HepG2 (cell line): ENCODE measurements around the gene CXCR5. TPM values are rescaled to one million over a fixed set of nuclear protein-coding genes. Genes with fewer than 3 reads are reported as not detected.

Experiments
- ATAC-seq: fragments of 200-7000 bp; cut with Tn5 transposase; 3 replicates; pipeline ENCODE4 v1.9.1; 2020; ENCODE audit warnings: mild to moderate bottlenecking, moderate library complexity
- BruUV-seq: library from RNA; stranded (reverse); fragments of 400-500 nt; replicated peaks from 2 replicates; lab custom pipeline; 2021; lab: Mats Ljungman, UMichigan
- CTCF ChIA-PET: fragments of 300-600 bp; formaldehyde crosslinking; extraction: SDS; loops from one replicate; lab custom pipeline; 2021; ENCODE audit warnings: low total read pairs, inconsistent platforms, low intra/inter-chr PET ratio; lab: Yijun Ruan, JAX
- POLR2A ChIA-PET: fragments of 350-600 bp; sonication (Branson Sonifier 250); formaldehyde crosslinking; loops from one replicate; lab custom pipeline; 2020; ENCODE audit warnings: antibody characterized with exemption, inconsistent platforms; lab: Yijun Ruan, JAX
- DNase-seq: peaks from one replicate; pipeline ENCODE4 v3.0.0-alpha.2; 2015; ENCODE audit warnings: low spot score
- FAIRE-seq: peaks from 3 replicates; lab custom pipeline; 2011; peaks lifted over from hg19 to GRCh38; lab: Jason Lieb, UNC
- H2AFZ ChIP-seq: one replicate; pipeline ENCODE4 v1.6.1; 2011; ENCODE audit warnings: low read length, inconsistent platforms
- H3K27ac ChIP-seq: fragments of 300-600 bp; 3 replicates; pipeline ENCODE4 v1.8.0; 2011; ENCODE audit warnings: mixed run types, mild to moderate bottlenecking, mixed read lengths, low read length, inconsistent platforms; ENCODE audit not compliant: insufficient read depth; ENCODE audit errors: extremely low read length
- H3K27me3 ChIP-seq, 2 experiments: fragments of 200-600 bp in 1 of 2; 2 replicates in 1 of 2; 3 replicates in 1 of 2; pipeline versions ENCODE4 v1.6.0 to v1.8.0; 2011; ENCODE audit warnings: low read length in 2 of 2, mild to moderate bottlenecking in 2 of 2, moderate library complexity in 2 of 2, inconsistent platforms in 1 of 2; ENCODE audit not compliant: insufficient read depth in 2 of 2, control insufficient read depth in 1 of 2
- H3K36me3 ChIP-seq, 2 experiments: fragments of 200-600 bp in 1 of 2; replicated peaks in 1 of 2; 2 replicates in 1 of 2; 3 replicates in 1 of 2; pipeline versions ENCODE4 v1.5.1 to v1.8.0; 2011; ENCODE audit warnings: low read length in 2 of 2, inconsistent platforms in 1 of 2; ENCODE audit not compliant: insufficient read depth in 2 of 2, control insufficient read depth in 1 of 2
- H3K4me1 ChIP-seq: 2 replicates; pipeline ENCODE4 v1.5.1; 2012; ENCODE audit warnings: low read length, inconsistent platforms; ENCODE audit not compliant: insufficient read depth
- H3K4me2 ChIP-seq: 2 replicates; pipeline ENCODE4 v1.6.0; 2011; ENCODE audit warnings: low read depth, low read length, inconsistent platforms
- H3K4me3 ChIP-seq, 3 experiments: fragments of 200-600 bp in 1 of 3; sonication (generic), shearing (Covaris generic) in 1 of 3; replicated peaks in 1 of 3; 2 replicates each; pipeline ENCODE4 v1.5.1; 2011 to 2016; ENCODE audit warnings: low read length in 3 of 3, inconsistent platforms in 2 of 3, low read depth in 2 of 3, mild to moderate bottlenecking in 2 of 3, control low read depth in 1 of 3, mixed read lengths in 1 of 3; ENCODE audit not compliant: insufficient read depth in 1 of 3
- H3K79me2 ChIP-seq: one replicate; pipeline ENCODE4 v1.6.1; 2011; ENCODE audit warnings: low read length, inconsistent platforms; ENCODE audit not compliant: insufficient read depth
- H3K9ac ChIP-seq: 2 replicates; pipeline ENCODE4 v1.6.0; 2011; ENCODE audit warnings: mild to moderate bottlenecking, low read depth, low read length, inconsistent platforms; ENCODE audit not compliant: insufficient read depth
- H3K9me3 ChIP-seq: 2 replicates; pipeline ENCODE4 v1.5.1; 2012; ENCODE audit warnings: mild to moderate bottlenecking, low read length
- H4K20me1 ChIP-seq: 2 replicates; pipeline ENCODE4 v1.6.0; 2011; ENCODE audit warnings: inconsistent platforms, mild to moderate bottlenecking, low read length, moderate library complexity; ENCODE audit not compliant: insufficient read depth
- BRCA1 ChIP-seq: sonication (generic); formaldehyde crosslinking; IDR thresholded peaks from 2 replicates; pipeline ENCODE4 v1.4.0; 2020; ENCODE audit warnings: missing genetic modification reagents
- ETV5 ChIP-seq: IDR thresholded peaks from 2 replicates; pipeline ENCODE4 v1.6.1; 2018; ENCODE audit warnings: missing biosample characterization, missing genetic modification reagents, inconsistent platforms, borderline replicate concordance
- FOSL2 ChIP-seq: sonication (generic); formaldehyde crosslinking; IDR thresholded peaks from 2 replicates; pipeline ENCODE4 v1.4.0; 2020; ENCODE audit warnings: missing genetic modification reagents
- FOXK1 ChIP-seq: sonication (generic); formaldehyde crosslinking; IDR thresholded peaks from 2 replicates; pipeline ENCODE4 v1.4.0; 2020; ENCODE audit warnings: low read depth, missing genetic modification reagents, borderline replicate concordance
- HNF4A ChIP-seq: sonication (generic); formaldehyde crosslinking; IDR thresholded peaks from 2 replicates; pipeline ENCODE4 v1.4.0; 2020; ENCODE audit warnings: missing genetic modification reagents
- HNF4G ChIP-seq, 2 experiments: sonication (generic) in 1 of 2; formaldehyde crosslinking in 1 of 2; IDR thresholded peaks; 2 replicates each; pipeline versions ENCODE4 v1.4.0 to v1.6.1; 2011 to 2020; ENCODE audit warnings: borderline replicate concordance in 2 of 2, low read depth in 2 of 2, mild to moderate bottlenecking in 2 of 2, low read length in 1 of 2, missing genetic modification reagents in 1 of 2, moderate library complexity in 1 of 2
- IKZF4 ChIP-seq: sonication (generic); formaldehyde crosslinking; IDR thresholded peaks from 2 replicates; pipeline ENCODE4 v1.5.1; 2020; ENCODE audit warnings: borderline replicate concordance, mild to moderate bottlenecking, low read depth, missing genetic modification reagents; ENCODE audit errors: not compliant biosample characterization
- KLF12 ChIP-seq: sonication (generic); formaldehyde crosslinking; IDR thresholded peaks from 2 replicates; pipeline ENCODE4 v1.4.0; 2020; ENCODE audit warnings: missing genetic modification reagents, borderline replicate concordance
- KLF15 ChIP-seq: sonication (generic); formaldehyde crosslinking; IDR thresholded peaks from 2 replicates; pipeline ENCODE4 v1.8.1; 2023; ENCODE audit warnings: borderline replicate concordance, mild to moderate bottlenecking, inconsistent platforms, missing genetic modification reagents, mixed read lengths
- MAZ ChIP-seq, 2 experiments: sonication (generic) in 1 of 2; formaldehyde crosslinking in 1 of 2; IDR thresholded peaks; 2 replicates each; pipeline versions ENCODE4 v1.5.0 to v1.6.1; 2012 to 2020; ENCODE audit warnings: low read depth in 2 of 2, mild to moderate bottlenecking in 2 of 2, borderline replicate concordance in 1 of 2, improper control_type of control experiment in 1 of 2, low read length in 1 of 2, missing genetic modification reagents in 1 of 2, moderate library complexity in 1 of 2
- SALL2 ChIP-seq: sonication (generic); formaldehyde crosslinking; IDR thresholded peaks from 2 replicates; pipeline ENCODE4 v1.8.1; 2023; ENCODE audit warnings: mild to moderate bottlenecking, missing genetic modification reagents, inconsistent platforms
- SP1 ChIP-seq, 2 experiments: fragments of 450-650 bp in 1 of 2; sonication (generic) in 1 of 2; formaldehyde crosslinking in 1 of 2; IDR thresholded peaks; 2 replicates each; pipeline versions ENCODE4 v1.4.0 to v1.6.1; 2016 to 2020; ENCODE audit warnings: missing genetic modification reagents in 1 of 2
- THAP11 ChIP-seq: IDR thresholded peaks from 2 replicates; pipeline ENCODE4 v1.6.1; 2016; ENCODE audit warnings: missing biosample characterization, missing genetic modification reagents
- ZBTB1 ChIP-seq: sonication (generic); formaldehyde crosslinking; IDR thresholded peaks from 2 replicates; pipeline ENCODE4 v1.4.0; 2020; ENCODE audit warnings: missing genetic modification reagents, borderline replicate concordance
- ZNF143 ChIP-seq: sonication (generic); formaldehyde crosslinking; IDR thresholded peaks from 2 replicates; pipeline ENCODE4 v1.4.0; 2020; ENCODE audit warnings: missing genetic modification reagents
- ZNF343 ChIP-seq: sonication (generic); formaldehyde crosslinking; IDR thresholded peaks from 2 replicates; pipeline ENCODE4 v1.4.0; 2020; ENCODE audit warnings: mild to moderate bottlenecking, missing genetic modification reagents
- ZNF484 ChIP-seq: sonication (generic); formaldehyde crosslinking; IDR thresholded peaks from 2 replicates; pipeline ENCODE4 v1.5.1; 2020; ENCODE audit warnings: mild to moderate bottlenecking, low read depth, missing genetic modification reagents, borderline replicate concordance
- ZNF589 ChIP-seq: sonication (generic); formaldehyde crosslinking; conservative IDR thresholded peaks from 2 replicates; pipeline ENCODE4 v1.8.0; 2022; ENCODE audit warnings: mild to moderate bottlenecking, moderate library complexity, missing genetic modification reagents
- WGBS: methylation state at CpG from one replicate; pipeline ENCODE4 v1.1.6; 2017; ENCODE audit warnings: low lambda C conversion rate; 5-methylcytosine and 5-hydroxymethylcytosine counted together
- in situ Hi-C: cut with HindIII; loops from 2 replicates; pipeline ENCODE4 v1.10.0; 2017; ENCODE audit warnings: low pct_unique_long_range_greater_than_20kb; ENCODE audit not compliant: extremely low pct_ligation_motif_present
- intact Hi-C: fragments of 100-400 bp; cut with micrococcal nuclease; formaldehyde crosslinking; loops from one replicate; pipeline ENCODE4 v1.10.0; 2022; ENCODE audit not compliant: unreplicated experiment
- polyA plus RNA-seq, 8 experiments: library from polyadenylated mRNA; depleted of rRNA in 3 of 8; stranded (reverse) in 7 of 8; unstranded in 1 of 8; fragments of >200 nt; fragmentation: Illumina TruSeq in 4 of 8; extraction: Trizol in 4 of 8; gene quantifications; 2 replicates each; pipeline versions ENCODE4 v1.2.1 to v1.2.3, GENCODE V29; 2011 to 2016; ENCODE audit warnings: low read depth in 4 of 8, missing spikeins in 1 of 8, mixed read lengths in 1 of 8; ENCODE audit not compliant: insufficient read depth in 1 of 8
- total RNA-seq, 5 experiments: library from RNA; depleted of rRNA; stranded (reverse); fragments of >200 nt; fragmentation: Illumina TruSeq; extraction: Trizol; gene quantifications; 2 replicates each; pipeline ENCODE4 v1.2.3, GENCODE V29; 2016; ENCODE audit warnings: low read depth in 1 of 5
- TF ChIP-seq, protein P1 (sequence below): sonication (generic); formaldehyde crosslinking; IDR thresholded peaks from 2 replicates; pipeline ENCODE4 v1.5.0; 2020; ENCODE audit warnings: missing genetic modification reagents

CXCR5 gene
- total and polyA plus RNA-seq, 2 of the 13 experiments (the other 11 are each of a cell fraction or from before 2014, with no cell fraction given), result not detected

DNA sequence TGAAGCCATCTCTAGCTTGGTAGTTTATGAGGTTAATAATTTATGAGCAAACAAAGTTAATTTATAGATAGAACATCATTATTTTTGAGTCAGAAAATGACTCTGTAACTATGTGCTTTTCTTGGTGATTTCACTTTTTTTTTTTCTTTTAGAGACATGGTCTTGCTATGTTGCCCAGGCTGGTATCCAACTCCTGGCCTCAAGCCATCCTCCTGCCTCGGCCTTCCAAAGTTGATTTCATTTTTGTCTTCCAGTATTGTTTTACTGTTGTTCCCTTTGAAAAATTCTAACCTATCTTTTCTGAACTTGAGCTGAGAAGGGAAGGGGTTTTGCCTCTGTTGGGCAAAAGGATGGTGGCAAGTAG lies 706 bp upstream of the CXCR5 start:
- H3K27ac ChIP-seq, result no peak overlapping the region
- peaks cover 45% of the 10 kb centered on the region for H3K4me1 ChIP-seq
- ATAC-seq (no peak), FAIRE-seq (no peak), DNase-seq (no peak)
- H3K27me3 ChIP-seq, result peaks cover 3 to 39% of the 10 kb centered on the region in 2 experiments; a peak in 4 of 5 replicates
- 33% methylated on average over 1 of the region's 1 CpG for WGBS
- ChIA-PET CTCF (no interaction called here), POLR2A (no interaction called here)
- intact Hi-C loops (no loop called here), in situ Hi-C loops (no loop called here)
- H3K4me2 ChIP-seq, result no peak overlapping the region
- H3K79me2 ChIP-seq, result no peaks in the 10 kb centered on the region
- no peaks in the 10 kb centered on the region for H3K9me3 ChIP-seq
- H2AFZ ChIP-seq, result no peak overlapping the region
- H3K9ac ChIP-seq, result no peak overlapping the region
- H3K36me3 ChIP-seq, result no peaks in the 10 kb centered on the region
- no peaks in the 10 kb centered on the region for H4K20me1 ChIP-seq
- no peak for TF ChIP-seq MAZ (IDR thresholded peaks at IDR 0.05; ENCODE audit: borderline replicate concordance, low read depth, low read length)
- no peak for TF ChIP-seq MAZ (CRISPR knock-in tag; IDR thresholded peaks at IDR 0.05; ENCODE audit: low read depth)
- no peak for TF ChIP-seq ETV5 (CRISPR knock-in tag)
- TF ChIP-seq FOXK1 (CRISPR knock-in tag), result no peak
- no peak for TF ChIP-seq BRCA1 (CRISPR knock-in tag)
- TF ChIP-seq ZNF343 (CRISPR knock-in tag), result no peak
- TF ChIP-seq FOSL2, result no peak
- TF ChIP-seq SALL2 (CRISPR knock-in tag), result no peak
- no peak for TF ChIP-seq SP1 (IDR thresholded peaks at IDR 0.05)
- TF ChIP-seq SP1 (CRISPR knock-in tag; IDR thresholded peaks at IDR 0.05), result no peak
- TF ChIP-seq ZBTB1, result no peak
- H3K4me3 ChIP-seq, result no peak overlapping the region
- no TSS peak for BruUV-seq

DNA sequence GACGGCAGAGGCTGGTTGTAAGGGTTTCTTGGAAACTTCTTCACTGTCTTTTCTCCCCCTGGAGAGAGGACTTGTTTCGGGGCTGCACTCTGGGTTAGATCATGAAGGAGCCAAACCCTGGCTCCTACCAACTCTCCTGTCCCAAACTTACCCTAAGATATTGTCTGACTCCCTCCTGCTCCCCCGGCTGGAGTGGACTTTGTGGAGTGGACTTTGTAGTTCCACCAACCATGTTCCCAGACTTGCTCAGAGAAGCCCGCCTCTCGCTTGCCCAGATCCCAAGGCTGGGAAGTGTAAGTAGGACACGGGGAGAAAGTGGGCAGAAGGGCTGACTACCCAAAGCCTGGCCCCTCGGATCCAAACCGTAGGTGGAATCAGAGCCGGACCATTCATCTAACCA lies 1.2 kb downstream of the CXCR5 start:
- FAIRE-seq (no peak), DNase-seq (no peak), ATAC-seq (peak; percentile 48)
- CTCF ChIA-PET, result no interaction called here
- Histone ChIP-seq H3K79me2 (no peaks in the 10 kb centered on the region), H3K27me3 (peaks cover 7 to 58% of the 10 kb centered on the region in 2 experiments; a peak in 4 of 5 replicates), H3K9ac (no peak overlapping the region), H3K4me2 (peak overlapping the region; percentile 24; the same call in 1 of the 2 replicates), H3K4me1 (peaks cover 37% of the 10 kb centered on the region), H3K27ac (no peak overlapping the region), H2AFZ (no peak overlapping the region), H3K36me3 (no peaks in the 10 kb centered on the region), H3K9me3 (no peaks in the 10 kb centered on the region), H4K20me1 (no peaks in the 10 kb centered on the region), H3K4me3 (no peak overlapping the region)
- WGBS, result 2% methylated on average over 7 of the region's 9 CpGs
- in situ Hi-C loops, result no loop called here
- intact Hi-C loops, result loop anchor here (1.0 kb wide), 1 partner anchor 41 kb away; no protein-coding TSS in a partner anchor
- POLR2A ChIA-PET, result interaction anchor here (1.4 kb wide), 1 partner anchor 94 kb away, joined by 4 read pairs; the partner anchor contains the start of gene DDX6
- BruUV-seq, result no TSS peak
- TF ChIP-seq THAP11 (CRISPR knock-in tag) (no peak), HNF4G (IDR thresholded peaks at IDR 0.05; ENCODE audit: borderline replicate concordance, low read depth, low read length) (0 out of 2 replicates have a peak, but pooled peaks have one; percentile 28), HNF4G (CRISPR knock-in tag; IDR thresholded peaks at IDR 0.05; ENCODE audit: borderline replicate concordance, low read depth) (no peak), ZNF143 (CRISPR knock-in tag) (no peak), KLF12 (CRISPR knock-in tag) (no peak), IKZF4 (CRISPR knock-in tag) (no peak), ZNF589 (CRISPR knock-in tag) (no peak), HNF4A (CRISPR knock-in tag) (0 out of 2 replicates have a peak, but pooled peaks have one; percentile 10), ZNF484 (CRISPR knock-in tag) (no peak), KLF15 (CRISPR knock-in tag) (no peak)
- TF ChIP-seq, protein P1, sequence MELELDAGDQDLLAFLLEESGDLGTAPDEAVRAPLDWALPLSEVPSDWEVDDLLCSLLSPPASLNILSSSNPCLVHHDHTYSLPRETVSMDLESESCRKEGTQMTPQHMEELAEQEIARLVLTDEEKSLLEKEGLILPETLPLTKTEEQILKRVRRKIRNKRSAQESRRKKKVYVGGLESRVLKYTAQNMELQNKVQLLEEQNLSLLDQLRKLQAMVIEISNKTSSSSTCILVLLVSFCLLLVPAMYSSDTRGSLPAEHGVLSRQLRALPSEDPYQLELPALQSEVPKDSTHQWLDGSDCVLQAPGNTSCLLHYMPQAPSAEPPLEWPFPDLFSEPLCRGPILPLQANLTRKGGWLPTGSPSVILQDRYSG, result no peak
